GM12878 (cell line): ENCODE data around the gene GZF1. TPM values are rescaled to one million over a fixed set of nuclear protein-coding genes. Genes with fewer than 3 reads are reported as not detected.
A peak's percentile ranks its signal among the peaks of the same experiment; 100 is the strongest.

Experiments used
- BACH1 ChIP-seq: fragments of 450-650 bp; IDR thresholded peaks from 2 replicates; pipeline ENCODE4 v1.6.1; 2017; ENCODE audit warnings: mild to moderate bottlenecking, borderline replicate concordance
- CEBPZ ChIP-seq: fragments of 150-350 bp; IDR thresholded peaks from 2 replicates; pipeline ENCODE4 v1.6.1; 2016; ENCODE audit warnings: low read depth, low read length
- FOXK2 ChIP-seq: fragments of 450-650 bp; IDR thresholded peaks from 2 replicates; pipeline ENCODE4 v1.6.1; 2017; ENCODE audit warnings: mild to moderate bottlenecking, moderate library complexity
- IKZF2 ChIP-seq, 2 experiments: fragments of 450-650 bp; IDR thresholded peaks; 2 replicates each; pipeline ENCODE4 v1.6.1; 2017; ENCODE audit warnings: mild to moderate bottlenecking in 2 of 2, moderate library complexity in 2 of 2
- LARP7 ChIP-seq: fragments of 450-650 bp; IDR thresholded peaks from 2 replicates; pipeline ENCODE4 v1.6.1; 2017; ENCODE audit warnings: mild to moderate bottlenecking
- MLLT1 ChIP-seq: fragments of 450-650 bp; IDR thresholded peaks from 2 replicates; pipeline ENCODE4 v1.6.1; 2016; ENCODE audit warnings: mild to moderate bottlenecking
- NBN ChIP-seq: fragments of 450-650 bp; IDR thresholded peaks from 2 replicates; pipeline ENCODE4 v1.6.1; 2016
- PKNOX1 ChIP-seq: fragments of 450-650 bp; IDR thresholded peaks from 2 replicates; pipeline ENCODE4 v1.6.1; 2016; ENCODE audit warnings: mild to moderate bottlenecking
- RB1 ChIP-seq: fragments of 450-650 bp; formaldehyde crosslinking; IDR thresholded peaks from 2 replicates; pipeline ENCODE4 v1.6.1; 2017; ENCODE audit warnings: mild to moderate bottlenecking, borderline replicate concordance
- SIX5 ChIP-seq: IDR thresholded peaks from 2 replicates; pipeline ENCODE4 v1.6.1; 2011; ENCODE audit warnings: mild to moderate bottlenecking, low read depth, low read length, moderate library complexity; ENCODE audit not compliant: severe bottlenecking
- SREBF1 ChIP-seq: IDR thresholded peaks from 2 replicates; pipeline ENCODE4 v1.6.1; 2012; ENCODE audit warnings: mild to moderate bottlenecking, low read length
- SRF ChIP-seq, 2 experiments: IDR thresholded peaks; 2 replicates each; pipeline ENCODE4 v1.6.1; 2011; ENCODE audit warnings: low read depth in 2 of 2, low read length in 2 of 2, mild to moderate bottlenecking in 1 of 2, moderate library complexity in 1 of 2
- ZNF207 ChIP-seq: fragments of 450-650 bp; IDR thresholded peaks from 2 replicates; pipeline ENCODE4 v1.6.1; 2014; ENCODE audit warnings: antibody characterized with exemption, mild to moderate bottlenecking, borderline replicate concordance
- polyA plus RNA-seq, 11 experiments: library from polyadenylated mRNA; depleted of rRNA in 4 of 11; unstranded in 6 of 11; stranded (reverse) in 5 of 11; fragments of >200 nt; fragmentation: Nextera tagmentation in 4 of 11; fragmentation: Illumina TruSeq in 1 of 11; extraction: Ambion mirVana in 4 of 11; extraction: Trizol in 1 of 11; gene quantifications; 1 replicate in 1 of 11; 2 replicates in 10 of 11; pipeline versions ENCODE4 v1.2.1 to v1.2.3, GENCODE V29; 2011 to 2016; ENCODE audit warnings: inconsistent platforms in 2 of 11, missing spikeins in 2 of 11, low read depth in 1 of 11
- total RNA-seq, 4 experiments: library from RNA; depleted of rRNA in 3 of 4; stranded (reverse); fragments of >200 nt in 3 of 4; fragmentation: Illumina TruSeq in 1 of 4; extraction: Trizol in 1 of 4; gene quantifications; 2 replicates each; pipeline versions ENCODE4 v1.2.1 to v1.2.3, GENCODE V29; 2013 to 2021
- TF ChIP-seq, protein P1 (sequence below): IDR thresholded peaks from 2 replicates; pipeline ENCODE4 v1.6.1; 2012; ENCODE audit warnings: improper control_type of control experiment, low read depth, low read length; ENCODE audit not compliant: insufficient replicate concordance
- TF ChIP-seq, protein P2 (sequence below): IDR thresholded peaks from 2 replicates; pipeline ENCODE4 v1.6.1; 2011; ENCODE audit warnings: mild to moderate bottlenecking, low read depth, low read length, moderate library complexity; ENCODE audit not compliant: insufficient replicate concordance

GZF1 gene
- total and polyA plus RNA-seq, 10 of the 15 experiments (the other 5 are each of a cell fraction or from before 2014, with no cell fraction given): 2.2 to 19.5 (median 9.7) TPM

DNA sequence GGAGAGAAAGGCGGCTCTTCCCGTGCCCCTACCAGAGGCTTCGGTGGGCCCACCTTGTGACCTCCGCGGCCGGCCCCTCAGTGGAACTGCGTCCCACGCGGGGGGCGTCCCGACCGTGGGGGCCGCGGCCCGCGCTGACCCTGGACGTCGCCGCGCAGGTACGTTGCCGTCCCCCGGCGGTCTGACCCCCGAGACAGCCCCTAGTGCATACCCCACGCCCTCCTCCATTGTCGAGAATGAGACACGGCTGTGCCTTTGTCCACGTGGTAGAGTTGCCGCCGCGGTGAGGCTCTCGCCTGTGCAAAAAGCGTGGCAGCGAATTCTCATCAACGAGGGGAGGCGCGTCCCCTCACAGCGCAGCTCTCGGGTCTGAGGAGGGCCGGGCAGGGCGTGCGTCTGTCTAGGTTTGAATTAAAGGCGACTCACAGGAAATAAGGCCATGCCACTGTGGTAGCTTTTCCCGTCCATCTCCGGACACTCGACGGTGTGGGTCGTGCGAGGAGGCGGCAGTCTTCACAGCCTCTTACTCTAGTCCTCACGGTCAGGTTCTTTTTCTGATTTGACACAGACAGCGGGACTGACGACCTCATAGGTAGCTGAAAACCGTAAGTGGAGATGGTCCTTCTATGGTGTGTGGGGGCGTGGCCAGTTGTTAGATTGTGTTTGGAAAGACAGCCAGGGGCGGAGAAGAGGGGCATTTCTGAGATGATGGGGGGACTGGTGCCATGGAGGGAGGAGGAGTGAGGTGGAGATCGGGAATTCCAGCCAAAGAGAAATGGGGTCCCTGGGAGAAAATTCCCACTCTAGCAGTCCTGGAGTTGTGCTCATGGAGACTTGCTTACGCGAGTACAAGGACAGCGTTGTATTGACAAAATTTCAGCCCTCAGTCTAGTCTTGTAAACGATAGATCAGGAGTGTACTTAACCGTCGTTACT lies 10.8 kb upstream of the GZF1 start (continued):
- TF ChIP-seq, protein P1, sequence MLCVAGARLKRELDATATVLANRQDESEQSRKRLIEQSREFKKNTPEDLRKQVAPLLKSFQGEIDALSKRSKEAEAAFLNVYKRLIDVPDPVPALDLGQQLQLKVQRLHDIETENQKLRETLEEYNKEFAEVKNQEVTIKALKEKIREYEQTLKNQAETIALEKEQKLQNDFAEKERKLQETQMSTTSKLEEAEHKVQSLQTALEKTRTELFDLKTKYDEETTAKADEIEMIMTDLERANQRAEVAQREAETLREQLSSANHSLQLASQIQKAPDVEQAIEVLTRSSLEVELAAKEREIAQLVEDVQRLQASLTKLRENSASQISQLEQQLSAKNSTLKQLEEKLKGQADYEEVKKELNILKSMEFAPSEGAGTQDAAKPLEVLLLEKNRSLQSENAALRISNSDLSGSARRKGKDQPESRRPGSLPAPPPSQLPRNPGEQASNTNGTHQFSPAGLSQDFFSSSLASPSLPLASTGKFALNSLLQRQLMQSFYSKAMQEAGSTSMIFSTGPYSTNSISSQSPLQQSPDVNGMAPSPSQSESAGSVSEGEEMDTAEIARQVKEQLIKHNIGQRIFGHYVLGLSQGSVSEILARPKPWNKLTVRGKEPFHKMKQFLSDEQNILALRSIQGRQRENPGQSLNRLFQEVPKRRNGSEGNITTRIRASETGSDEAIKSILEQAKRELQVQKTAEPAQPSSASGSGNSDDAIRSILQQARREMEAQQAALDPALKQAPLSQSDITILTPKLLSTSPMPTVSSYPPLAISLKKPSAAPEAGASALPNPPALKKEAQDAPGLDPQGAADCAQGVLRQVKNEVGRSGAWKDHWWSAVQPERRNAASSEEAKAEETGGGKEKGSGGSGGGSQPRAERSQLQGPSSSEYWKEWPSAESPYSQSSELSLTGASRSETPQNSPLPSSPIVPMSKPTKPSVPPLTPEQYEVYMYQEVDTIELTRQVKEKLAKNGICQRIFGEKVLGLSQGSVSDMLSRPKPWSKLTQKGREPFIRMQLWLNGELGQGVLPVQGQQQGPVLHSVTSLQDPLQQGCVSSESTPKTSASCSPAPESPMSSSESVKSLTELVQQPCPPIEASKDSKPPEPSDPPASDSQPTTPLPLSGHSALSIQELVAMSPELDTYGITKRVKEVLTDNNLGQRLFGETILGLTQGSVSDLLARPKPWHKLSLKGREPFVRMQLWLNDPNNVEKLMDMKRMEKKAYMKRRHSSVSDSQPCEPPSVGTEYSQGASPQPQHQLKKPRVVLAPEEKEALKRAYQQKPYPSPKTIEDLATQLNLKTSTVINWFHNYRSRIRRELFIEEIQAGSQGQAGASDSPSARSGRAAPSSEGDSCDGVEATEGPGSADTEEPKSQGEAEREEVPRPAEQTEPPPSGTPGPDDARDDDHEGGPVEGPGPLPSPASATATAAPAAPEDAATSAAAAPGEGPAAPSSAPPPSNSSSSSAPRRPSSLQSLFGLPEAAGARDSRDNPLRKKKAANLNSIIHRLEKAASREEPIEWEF: no peak
- TF ChIP-seq BACH1: peak; percentile 93
- no peak for TF ChIP-seq SIX5
- TF ChIP-seq MLLT1: 0 out of 2 replicates have a peak, but pooled peaks have one; percentile 49
- no peak for TF ChIP-seq SREBF1
- peak; percentile 52 for TF ChIP-seq PKNOX1
- TF ChIP-seq NBN: 0 out of 2 replicates have a peak, but pooled peaks have one; percentile 61
- TF ChIP-seq RB1: peak; percentile 40; the same call in 1 of the 2 replicates
- TF ChIP-seq, protein P2, sequence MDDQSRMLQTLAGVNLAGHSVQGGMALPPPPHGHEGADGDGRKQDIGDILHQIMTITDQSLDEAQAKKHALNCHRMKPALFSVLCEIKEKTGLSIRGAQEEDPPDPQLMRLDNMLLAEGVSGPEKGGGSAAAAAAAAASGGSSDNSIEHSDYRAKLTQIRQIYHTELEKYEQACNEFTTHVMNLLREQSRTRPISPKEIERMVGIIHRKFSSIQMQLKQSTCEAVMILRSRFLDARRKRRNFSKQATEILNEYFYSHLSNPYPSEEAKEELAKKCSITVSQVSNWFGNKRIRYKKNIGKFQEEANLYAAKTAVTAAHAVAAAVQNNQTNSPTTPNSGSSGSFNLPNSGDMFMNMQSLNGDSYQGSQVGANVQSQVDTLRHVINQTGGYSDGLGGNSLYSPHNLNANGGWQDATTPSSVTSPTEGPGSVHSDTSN: peak; percentile 4
- peak; percentile 46; the same call in 1 of the 2 replicates for TF ChIP-seq ZNF207
- peak in 1 of 2 experiments; percentile 35; a peak in 1 of 4 replicates for TF ChIP-seq SRF (IDR thresholded peaks at IDR 0.05; ENCODE audit: low read depth in 2 of 2, low read length in 2 of 2)
- TF ChIP-seq LARP7: peak; percentile 43; the same call in 1 of the 2 replicates
- TF ChIP-seq CEBPZ: no peak
- peak; percentile 40; the same call in 1 of the 2 replicates for TF ChIP-seq FOXK2
- peak in 1 of 2 experiments; percentile 30; a peak in 1 of 4 replicates for TF ChIP-seq IKZF2 (IDR thresholded peaks at IDR 0.05)
- TF ChIP-seq, all 136 proteins: peak for 30
